HepG2 (cell line): ENCODE data around the gene C11orf58.

Experiments used
- TF ChIP-seq, protein P1 (sequence below): sonication (generic); formaldehyde crosslinking; IDR thresholded peaks from 2 replicates; pipeline ENCODE4 v1.4.0; 2020; ENCODE audit warnings: mild to moderate bottlenecking, missing genetic modification reagents
- TF ChIP-seq, protein P2 (sequence below): sonication (generic); formaldehyde crosslinking; IDR thresholded peaks from 2 replicates; pipeline ENCODE4 v1.8.0; 2022; ENCODE audit warnings: missing genetic modification reagents, mild to moderate bottlenecking, borderline replicate concordance
- TF ChIP-seq, protein P3 (sequence below): sonication (generic); formaldehyde crosslinking; IDR thresholded peaks from 2 replicates; pipeline ENCODE4 v1.4.0; 2020; ENCODE audit warnings: missing genetic modification reagents, mild to moderate bottlenecking, borderline replicate concordance

DNA sequence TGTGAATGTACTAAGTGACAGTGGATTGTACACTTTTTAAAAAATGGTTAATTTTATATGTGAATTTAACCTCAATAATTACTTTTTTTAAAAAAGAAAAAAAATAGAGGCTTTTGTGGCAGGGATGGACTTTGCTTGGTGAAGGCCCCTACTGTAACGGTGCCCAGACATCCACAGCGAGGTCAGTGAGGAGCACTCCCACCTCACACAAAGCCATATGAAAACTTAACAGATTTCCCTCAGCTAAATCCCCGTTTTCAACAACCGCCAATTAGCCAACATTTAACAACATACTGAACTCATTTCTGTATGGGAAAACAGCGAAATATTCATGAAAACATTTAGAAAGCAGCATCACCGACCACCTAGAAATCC, 642 bp upstream of the C11orf58 start:
- TF ChIP-seq, protein P1, sequence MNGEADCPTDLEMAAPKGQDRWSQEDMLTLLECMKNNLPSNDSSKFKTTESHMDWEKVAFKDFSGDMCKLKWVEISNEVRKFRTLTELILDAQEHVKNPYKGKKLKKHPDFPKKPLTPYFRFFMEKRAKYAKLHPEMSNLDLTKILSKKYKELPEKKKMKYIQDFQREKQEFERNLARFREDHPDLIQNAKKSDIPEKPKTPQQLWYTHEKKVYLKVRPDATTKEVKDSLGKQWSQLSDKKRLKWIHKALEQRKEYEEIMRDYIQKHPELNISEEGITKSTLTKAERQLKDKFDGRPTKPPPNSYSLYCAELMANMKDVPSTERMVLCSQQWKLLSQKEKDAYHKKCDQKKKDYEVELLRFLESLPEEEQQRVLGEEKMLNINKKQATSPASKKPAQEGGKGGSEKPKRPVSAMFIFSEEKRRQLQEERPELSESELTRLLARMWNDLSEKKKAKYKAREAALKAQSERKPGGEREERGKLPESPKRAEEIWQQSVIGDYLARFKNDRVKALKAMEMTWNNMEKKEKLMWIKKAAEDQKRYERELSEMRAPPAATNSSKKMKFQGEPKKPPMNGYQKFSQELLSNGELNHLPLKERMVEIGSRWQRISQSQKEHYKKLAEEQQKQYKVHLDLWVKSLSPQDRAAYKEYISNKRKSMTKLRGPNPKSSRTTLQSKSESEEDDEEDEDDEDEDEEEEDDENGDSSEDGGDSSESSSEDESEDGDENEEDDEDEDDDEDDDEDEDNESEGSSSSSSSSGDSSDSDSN (CRISPR knock-in tag), result no peak
- TF ChIP-seq, protein P2, sequence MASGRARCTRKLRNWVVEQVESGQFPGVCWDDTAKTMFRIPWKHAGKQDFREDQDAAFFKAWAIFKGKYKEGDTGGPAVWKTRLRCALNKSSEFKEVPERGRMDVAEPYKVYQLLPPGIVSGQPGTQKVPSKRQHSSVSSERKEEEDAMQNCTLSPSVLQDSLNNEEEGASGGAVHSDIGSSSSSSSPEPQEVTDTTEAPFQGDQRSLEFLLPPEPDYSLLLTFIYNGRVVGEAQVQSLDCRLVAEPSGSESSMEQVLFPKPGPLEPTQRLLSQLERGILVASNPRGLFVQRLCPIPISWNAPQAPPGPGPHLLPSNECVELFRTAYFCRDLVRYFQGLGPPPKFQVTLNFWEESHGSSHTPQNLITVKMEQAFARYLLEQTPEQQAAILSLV (CRISPR knock-in tag), result no peak
- TF ChIP-seq, protein P3, sequence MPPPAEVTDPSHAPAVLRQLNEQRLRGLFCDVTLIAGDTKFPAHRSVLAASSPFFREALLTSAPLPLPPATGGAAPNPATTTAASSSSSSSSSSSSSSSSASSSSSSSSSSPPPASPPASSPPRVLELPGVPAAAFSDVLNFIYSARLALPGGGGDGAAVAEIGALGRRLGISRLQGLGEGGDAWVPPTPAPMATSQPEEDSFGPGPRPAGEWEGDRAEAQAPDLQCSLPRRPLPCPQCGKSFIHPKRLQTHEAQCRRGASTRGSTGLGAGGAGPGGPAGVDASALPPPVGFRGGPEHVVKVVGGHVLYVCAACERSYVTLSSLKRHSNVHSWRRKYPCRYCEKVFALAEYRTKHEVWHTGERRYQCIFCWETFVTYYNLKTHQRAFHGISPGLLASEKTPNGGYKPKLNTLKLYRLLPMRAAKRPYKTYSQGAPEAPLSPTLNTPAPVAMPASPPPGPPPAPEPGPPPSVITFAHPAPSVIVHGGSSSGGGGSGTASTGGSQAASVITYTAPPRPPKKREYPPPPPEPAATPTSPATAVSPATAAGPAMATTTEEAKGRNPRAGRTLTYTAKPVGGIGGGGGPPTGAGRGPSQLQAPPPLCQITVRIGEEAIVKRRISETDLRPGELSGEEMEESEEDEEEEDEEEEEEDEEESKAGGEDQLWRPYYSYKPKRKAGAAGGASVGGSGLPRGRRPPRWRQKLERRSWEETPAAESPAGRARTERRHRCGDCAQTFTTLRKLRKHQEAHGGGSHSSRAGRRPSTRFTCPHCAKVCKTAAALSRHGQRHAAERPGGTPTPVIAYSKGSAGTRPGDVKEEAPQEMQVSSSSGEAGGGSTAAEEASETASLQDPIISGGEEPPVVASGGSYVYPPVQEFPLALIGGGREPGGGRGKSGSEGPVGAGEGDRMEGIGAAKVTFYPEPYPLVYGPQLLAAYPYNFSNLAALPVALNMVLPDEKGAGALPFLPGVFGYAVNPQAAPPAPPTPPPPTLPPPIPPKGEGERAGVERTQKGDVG, result no peak
